GM03348 (cell line): ENCODE data around the gene RNF8.

ENCODE experiments used
- DNase-seq: peaks from one replicate; pipeline ENCODE4 v3.0.0; 2012; ENCODE audit warnings: low spot score

Gene RNF8

DNA sequence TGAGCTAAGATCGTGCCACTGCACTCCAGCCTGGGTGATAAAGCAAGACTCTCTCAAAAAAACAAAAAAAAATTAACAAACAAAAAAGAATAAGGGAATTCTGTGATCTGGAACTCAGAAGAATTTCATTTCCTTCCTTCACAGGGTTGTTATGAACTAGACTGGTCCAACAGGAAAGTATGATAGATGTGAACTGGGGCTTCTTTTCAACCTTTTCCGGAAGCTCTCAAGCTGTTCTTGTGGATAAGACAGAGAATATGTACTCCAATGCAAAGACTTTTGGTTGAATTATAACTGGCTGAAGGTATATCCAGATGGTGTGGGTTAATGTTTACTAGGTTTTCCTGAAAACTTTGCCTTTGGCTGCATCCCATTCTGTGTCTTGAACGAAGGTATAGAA lies 5.3 kb downstream of the RNF8 start:
- no peak for DNase-seq

DNA sequence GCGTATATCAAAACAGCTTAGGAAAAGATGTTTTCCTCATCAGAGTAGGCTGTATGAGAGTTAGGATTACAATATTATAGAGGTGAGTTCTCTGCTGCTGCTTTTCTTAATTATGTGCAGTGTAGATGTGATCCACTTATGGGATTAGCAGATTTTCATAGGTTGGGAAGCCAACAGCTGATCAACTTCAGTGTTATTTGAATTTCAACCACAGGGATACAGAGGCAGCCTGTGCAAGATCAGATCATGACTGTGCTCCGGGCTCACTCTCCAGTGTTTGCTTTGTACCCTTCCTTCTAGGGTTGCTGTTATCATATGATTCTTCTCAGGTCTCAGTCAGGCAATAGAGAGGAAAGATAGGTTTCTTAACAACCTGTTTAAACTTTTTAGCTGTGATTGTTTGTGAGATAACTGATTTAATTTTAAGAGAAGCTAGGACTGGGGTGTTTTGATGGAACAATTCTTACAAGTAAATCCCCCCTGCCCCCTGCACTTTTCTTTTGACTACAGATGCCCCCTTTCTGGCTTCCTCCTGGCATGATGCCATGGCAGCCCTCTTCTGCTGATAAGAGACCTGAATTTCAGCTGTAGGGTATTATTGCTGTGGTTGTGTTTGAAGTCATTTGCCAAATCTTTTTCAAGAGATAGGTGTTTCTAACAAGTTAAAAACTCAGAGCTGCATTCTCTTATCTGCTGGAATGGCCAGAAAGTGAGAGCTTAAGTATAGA lies 8.5 kb downstream of the RNF8 start:
- DNase-seq = no peak

DNA sequence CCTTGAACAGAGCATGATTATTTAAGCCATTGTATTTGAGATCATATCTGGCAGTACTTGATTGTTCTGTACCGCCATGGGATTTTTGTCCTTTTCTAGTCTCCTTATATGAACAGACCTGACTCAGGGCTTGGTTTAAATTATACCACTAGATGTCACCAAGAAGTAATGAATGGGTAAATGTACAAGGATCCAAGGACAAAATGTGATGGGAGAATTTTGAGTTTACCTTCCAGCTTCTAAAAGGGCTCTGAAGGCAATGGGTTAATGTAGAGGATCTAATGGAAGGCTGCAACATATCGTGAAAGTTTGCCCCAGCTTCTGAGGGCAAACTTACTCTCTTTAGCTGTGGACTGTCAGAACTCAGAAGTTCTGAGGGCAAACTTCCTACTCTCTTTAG lies 12.0 kb downstream of the RNF8 start:
- DNase-seq = no peak

DNA sequence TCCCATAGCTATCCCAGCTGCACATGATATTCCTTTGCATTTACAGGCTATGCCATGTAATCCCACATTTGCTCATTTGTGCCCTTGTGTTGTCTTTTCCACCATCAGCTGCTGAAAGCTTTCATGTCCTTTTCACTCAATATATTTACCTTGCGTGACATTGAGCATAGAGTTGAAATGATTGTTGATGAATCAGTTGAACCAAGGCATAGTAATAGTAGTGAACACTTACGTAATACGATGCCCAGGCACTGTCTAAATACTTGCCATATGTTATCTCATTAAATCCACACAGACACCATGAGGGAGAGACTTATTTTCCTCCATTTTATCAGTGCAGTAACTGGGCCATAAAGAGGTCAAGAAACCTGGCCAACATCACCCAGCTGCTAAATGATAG lies 13.1 kb downstream of the RNF8 start:
- no peak for DNase-seq

DNA sequence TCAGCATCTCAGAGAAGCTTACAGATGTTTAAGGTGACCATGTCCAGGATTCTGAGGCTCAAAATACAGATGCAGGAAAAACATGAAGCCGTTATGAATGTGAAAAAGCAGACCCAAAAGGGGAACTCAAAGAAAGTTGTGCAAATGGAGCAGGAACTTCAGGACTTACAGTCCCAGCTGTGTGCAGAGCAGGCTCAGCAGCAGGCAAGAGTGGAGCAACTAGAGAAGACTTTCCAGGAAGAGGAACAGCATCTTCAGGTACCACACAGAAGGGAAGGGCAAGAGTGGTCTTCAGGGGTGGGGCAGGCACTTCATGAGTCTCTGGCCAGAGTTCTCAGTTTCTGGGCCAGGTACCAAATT lies 15.2 kb downstream of the RNF8 start:
- no peak for DNase-seq

DNA sequence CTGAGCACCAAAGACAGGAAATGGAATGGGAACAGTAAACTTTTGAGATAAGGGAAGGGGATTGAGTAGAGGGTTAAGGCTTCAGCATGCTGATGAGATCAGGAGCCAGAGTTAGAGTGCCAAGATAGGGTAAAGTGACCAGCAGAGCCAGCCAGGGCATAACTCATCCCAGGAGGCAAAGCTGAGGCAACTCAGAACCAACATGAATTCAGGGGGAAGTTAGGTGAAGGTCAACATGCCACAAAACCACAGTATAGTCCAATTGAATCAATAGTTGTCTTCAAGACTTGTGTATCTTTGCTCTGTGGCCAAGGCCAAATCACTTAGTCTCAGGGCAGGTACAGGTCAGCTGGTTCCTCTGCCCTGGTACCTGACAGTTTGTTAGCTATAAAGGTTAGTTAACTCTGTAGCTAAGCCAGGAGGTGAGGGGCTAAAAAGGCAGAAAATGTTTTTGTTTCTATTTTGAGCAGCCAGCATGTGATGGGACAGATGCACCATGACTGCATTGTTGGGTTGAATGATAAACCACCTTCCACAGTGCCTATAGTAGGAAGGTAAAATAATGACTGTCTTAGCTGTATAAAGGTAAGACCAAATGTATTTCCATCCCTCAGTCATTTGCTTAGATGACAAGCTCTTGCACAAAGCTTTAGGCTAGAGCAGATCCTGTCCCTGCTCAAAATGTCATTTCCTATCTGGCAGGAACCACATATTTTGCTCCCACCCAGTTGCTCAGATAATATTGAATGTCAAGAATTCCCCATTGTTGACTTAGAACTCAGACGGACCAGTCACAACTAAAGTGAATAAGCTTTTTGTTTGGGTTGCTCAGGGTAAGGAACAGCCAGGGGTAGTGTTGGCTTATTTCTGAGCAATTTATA lies 15.8 kb downstream of the RNF8 start:
- DNase-seq = no peak

DNA sequence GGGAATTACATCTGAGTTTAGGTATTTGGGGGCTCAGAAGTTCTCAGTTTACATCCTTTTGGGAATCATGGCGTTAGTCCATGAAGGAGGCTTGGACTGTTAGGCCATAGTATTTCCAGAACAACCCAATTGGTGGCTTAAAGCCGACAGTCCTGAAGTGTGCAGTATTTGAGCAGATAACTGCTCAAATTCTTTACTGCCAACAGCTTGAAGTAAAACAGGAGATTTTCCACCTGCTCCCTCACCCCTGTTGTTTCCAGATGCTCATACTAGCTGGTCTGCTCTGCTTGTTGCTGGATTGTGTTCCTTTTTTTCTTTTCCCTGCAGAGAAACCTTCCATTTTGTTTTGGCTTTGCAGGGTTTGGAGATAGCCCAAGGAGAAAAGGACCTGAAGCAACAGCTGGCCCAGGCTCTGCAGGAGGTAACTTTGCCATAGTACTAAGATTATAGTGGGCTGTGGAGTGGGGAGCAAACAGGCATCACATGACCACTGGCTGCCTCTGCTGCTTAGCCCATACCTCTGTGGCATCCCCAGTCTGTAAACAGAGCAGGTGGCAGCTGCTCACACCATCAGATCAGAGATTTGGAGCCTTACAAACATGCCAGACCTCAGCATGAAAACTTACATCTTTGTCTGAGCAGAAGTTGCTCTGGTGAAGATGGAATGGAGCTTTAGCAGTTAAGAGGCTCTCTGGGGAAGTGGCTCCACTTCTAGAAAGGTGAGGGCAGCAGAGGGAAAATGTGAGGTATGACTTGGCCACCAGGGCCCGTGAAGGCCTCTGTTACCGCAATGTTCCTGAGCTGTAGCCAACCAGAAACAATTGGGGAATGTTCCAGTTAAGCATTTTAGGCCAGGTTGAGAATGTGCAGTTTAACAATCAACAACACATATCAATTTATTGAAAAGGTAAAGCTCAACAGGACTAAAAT lies 17.6 kb downstream of the RNF8 start:
- DNase-seq = no peak

DNA sequence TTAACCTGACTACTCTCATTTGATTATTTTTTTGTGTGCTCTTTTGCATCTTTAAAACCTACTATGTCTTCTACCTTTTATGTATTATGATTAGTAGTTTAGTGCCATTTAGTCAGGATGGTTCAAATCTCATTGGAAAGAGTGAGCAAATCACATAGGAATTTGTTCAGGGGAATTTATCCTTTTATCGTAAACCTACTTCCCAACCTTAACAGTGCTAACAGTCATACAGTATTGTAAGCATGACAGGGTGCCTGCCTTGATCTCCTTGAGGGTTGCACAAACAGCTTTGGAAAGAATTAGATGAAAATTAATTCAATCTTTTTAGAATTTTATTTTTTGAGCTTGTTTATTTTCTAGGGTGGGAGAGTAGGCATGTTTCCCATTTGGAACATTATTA lies 18.3 kb downstream of the RNF8 start:
- DNase-seq = no peak

DNA sequence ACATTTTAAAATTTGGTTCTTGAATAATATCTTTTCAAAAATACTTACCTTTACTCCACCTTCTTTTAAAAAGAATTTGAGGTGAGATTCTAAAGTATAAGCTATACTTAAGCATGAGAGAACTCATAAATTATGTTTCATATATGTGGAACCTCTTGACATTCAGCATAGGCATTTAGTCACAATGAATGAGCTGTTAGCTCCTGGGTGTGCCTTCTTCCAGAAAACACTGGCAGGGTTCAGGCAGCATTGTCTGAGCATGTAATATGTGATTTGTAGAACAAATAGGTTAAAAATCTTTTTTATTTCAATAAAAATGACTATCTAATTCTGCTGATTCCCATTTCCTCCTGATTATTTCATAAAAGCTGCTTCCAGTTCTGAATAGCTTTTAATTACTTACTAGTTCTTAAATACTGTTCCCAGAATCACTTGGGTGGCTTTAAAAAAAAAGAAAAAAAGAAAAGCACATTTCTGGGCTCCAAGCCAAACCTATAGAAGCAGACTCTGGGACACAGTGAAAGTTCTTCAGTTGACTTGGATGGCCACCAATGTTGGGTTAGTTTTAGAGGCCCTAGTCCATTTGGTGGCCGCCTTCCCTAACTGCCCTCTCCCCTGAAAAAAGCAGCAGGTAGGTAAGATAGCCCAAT lies 20.2 kb downstream of the RNF8 start:
- DNase-seq = no peak

DNA sequence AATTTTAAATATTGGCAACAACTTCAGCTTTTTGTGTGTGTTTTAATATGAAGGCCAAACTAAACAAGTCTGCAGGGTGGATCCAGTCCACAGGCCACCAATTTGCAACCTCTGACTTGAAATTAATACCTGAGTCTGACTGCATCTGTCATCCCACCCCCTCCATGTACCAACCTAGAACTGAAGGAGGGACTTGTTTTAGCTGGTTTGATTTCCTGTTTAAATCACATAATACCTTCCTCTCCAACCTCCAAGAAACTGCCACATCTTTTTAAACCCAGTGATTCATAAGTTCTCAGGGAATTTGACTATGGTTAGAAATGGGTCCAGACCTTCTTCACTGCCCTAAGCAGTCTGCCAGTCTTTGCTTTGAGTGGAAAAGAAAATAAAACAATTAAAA lies 21.6 kb downstream of the RNF8 start:
- DNase-seq = no peak

DNA sequence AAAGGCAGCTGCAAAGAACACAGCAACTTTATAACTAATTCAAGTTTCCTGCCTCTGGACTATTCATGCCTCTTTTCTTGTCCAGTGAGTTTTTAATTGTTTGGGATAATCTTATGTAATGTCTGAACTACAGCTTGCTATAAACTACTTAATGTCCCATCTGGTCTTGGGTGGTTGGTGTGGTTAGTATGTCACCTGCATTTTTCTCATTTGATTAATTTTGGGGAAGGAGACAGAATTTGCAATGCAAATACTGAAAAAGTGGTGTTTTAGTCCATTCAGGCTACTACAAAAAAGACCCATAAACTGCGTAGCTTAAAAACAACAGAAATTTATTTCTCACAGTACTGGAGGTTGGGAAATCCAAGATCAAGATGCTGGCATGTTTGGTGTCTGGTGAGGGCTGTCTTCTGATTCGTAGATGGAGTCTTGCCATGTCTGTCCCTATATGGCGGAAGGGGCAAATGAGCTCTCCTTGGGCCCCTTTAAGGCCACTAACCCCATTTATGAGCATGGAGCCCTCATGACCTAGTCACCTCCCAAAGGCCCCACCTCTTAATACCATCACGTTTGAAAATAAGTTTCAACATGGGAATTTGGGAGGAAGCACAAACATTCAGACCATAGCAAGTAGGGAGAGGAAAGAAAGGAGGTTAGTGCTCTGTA lies 22.4 kb downstream of the RNF8 start:
- no peak for DNase-seq

DNA sequence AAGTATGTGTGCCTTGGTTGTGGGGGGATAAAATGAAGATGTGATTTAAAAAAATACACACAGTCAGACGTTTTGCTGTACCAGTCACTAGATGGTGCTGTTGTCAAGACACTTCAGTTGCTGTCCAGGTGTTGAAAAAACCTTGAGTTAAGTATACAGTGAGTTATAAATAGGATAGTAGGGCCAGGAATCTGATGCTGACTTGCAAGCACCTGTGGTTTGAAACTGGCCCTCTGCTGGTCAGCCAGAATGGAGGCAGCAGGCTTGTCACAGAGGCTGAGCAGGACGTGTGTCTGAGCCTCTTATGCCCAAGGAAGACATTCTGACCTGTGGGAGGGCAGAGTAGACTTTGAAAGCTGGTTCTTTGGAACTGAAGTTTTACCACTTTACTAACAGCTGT lies 27.8 kb downstream of the RNF8 start:
- peak; percentile 54 for DNase-seq

DNA sequence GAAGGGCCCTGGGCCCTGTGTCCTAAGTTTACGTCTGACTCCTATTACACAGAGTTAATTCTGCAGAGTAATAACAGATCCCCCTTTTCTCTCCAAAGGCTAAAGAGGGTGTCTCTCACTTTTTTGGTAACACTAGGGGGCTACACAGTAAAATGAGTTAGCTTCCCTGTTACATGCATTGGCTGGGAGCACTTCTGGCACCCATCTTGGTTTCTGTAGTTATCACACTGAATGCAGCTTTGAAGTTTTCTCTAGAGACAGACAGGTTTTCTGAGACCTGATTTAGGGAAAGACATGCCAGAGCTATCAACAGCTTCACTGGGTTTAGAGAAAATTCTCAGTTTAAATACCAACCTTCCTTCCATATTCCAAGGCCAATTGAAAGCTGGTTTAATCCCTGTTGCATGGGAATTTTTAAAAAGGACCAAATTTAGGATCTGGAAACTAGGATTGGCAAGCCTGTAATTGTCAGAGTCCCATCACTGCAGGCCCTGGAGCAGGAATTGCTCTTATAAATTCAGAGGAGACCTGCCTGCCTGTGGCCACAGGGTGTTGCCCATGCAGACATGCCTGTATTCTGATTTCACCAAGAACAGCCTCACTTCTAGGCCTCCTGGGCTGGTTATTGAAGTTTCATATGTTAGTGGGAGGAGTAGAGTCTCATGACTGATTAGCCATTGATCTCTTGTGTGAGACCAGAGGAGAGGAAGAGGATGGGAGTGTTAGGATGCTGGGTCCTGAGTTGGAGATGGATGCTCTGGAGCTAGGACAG lies 29.4 kb downstream of the RNF8 start:
- DNase-seq = no peak

DNA sequence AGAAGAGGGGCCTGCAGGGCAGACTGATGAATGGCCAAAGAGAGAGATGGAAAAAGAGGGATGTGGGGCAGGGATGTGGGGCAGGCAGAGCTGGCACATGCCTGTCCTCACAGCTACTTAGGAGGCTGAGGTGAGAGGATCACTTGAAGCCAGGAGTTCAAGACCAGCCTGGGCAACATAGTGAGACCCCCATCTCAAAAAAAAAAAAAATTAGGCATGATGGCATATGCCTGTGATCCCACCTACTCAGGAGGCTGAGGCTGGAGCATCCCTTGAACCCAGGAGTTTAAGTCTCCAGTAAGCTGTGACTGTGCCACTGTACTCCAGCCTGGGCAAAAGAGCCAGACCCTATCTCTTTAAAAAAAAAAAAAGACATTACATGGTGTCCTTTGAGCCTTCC lies 34.8 kb downstream of the RNF8 start:
- no peak for DNase-seq

DNA sequence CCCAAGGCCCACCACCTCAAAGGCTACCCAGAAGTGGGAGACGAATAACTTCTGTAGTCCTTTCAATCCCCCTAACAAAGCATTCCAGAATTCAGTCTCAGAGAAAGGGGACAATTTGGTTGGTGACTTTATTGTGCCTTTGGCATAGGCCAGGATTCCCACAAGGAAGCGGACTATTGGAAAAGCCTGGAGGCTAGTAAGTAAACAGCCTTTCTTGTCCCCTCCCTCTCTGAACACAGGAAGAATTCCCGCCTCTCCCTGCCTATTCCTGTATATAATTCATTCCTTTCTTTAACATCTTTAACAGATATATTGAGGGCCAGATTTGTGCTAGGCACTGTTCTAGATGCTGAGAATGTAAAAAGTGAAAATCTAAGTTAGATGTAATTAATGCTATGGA lies 36.1 kb downstream of the RNF8 start:
- no peak for DNase-seq

DNA sequence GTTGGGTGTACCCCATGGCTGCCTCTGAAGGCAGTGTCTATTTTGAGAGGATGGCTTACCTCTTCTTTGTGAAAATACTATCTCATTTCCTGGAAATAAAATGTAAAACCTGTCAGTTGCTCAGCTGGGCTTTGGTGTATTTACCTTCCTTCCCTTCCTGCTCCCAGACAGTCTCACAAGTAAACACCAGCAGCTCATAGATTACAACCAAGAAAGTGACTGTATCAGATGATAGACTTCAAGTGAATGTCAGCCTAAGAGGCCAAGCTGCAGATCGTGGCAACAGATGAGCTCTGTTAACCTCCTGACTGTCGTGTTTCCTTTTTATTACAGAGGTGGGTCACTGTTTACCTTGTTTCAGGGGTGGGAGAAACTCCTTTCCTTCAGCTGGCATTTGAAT lies 37.3 kb downstream of the RNF8 start:
- DNase-seq = no peak

DNA sequence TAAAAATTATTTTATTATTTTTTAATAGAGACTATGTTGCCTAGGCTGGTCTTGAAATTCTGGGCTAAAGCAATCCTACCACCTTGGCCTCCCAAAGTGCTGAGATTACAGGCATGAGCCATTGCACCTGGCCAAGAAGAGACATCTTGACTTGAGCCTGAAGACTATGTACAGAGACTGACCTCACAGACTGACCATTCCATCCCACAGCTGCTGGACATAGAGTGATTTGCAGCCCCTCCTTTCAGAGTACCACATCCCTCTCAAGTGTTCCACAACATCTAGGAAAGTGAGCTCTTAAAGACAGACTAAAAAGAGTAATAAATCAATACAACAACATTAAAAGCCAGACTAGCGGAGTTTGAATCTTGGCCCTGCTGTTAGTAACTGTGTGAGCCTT lies 39.0 kb downstream of the RNF8 start:
- DNase-seq = no peak

DNA sequence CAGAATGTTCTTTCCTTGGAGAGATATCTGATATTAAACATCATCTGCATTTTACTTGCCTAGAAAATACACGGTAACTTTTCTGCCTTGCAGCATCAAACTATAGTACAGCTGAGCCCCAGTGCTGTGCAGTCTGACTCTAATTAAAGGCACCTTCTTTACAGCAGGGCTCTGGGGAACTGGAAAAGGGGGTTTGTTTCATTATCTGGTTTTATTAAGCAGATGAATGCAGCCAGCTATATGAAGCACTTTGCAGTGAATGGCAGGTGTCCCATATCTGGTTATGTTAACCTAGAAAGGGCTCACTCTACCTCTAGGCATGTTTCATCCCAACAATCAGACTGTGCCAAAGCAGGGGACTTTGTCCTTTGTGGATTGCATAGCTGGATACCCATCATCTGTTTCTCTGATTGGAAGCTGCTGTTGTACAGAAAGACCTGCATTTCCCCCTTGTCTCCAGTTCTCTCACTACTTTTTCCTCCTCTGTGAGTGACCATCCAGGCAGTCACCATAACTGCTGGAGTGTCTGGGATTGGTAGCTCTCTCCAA lies 39.7 kb downstream of the RNF8 start:
- DNase-seq = no peak

DNA sequence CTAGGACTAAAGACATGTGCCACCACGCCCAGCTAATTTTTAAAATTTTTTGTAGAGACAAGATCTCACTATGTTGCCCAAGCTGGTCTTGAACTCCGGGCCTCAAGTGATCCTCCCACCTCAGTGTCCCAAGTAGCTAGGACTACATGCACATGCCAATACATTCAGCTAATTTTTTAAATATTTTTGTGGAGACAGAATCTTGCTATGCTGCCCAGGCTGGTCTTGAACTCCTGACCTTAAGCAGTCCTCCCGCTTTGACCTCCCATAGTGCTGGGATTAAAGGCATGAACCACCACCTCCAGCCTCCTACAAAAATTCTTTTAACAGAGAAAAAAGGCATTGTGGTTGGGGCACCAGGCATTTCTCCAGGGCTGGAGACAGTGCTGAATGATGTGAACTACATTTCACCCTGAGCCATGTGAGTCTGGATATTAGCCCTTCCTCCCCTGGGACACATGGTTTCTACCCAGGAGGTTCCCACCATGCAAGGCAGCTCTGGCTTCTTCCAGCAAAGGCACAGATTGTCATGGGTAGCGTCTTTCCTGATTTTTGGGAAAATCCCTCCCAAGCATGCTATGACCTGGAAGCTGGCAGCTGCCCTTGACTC lies 42.9 kb downstream of the RNF8 start:
- DNase-seq = peak; percentile 85

DNA sequence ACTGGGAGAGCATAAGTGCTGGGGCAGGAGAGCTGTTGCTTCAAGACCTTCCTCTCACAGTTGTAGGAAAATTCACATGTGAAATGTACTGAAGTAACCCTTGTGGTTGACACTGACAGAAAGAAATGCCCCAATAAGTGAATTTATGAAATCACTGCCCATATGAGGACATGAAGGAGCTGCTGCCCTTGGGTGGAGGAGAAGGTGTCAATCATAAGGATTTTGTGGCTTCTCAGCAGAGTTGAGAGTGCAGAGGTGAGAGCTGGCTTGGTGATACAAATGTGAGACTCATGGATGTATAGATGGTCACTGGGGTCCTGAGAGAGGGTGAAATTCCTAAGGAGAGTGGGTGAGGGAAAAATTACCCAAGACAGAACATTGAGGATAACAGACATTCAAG lies 45.3 kb downstream of the RNF8 start:
- DNase-seq = no peak
